GM18868 (cell line): ENCODE results near the gene ZFAND3.
"Not testable (repeated sequence)": the region's sequence is repeated elsewhere in the genome, so short reads cannot be mapped to it uniquely, and the experiment has no call there.

ENCODE experiments used
- ATAC-seq: cut with Tn5 transposase; IDR thresholded peaks from one replicate; pipeline ENCODE4 v1.9.1; 2021; ENCODE audit warnings: mild to moderate bottlenecking, moderate library complexity; ENCODE audit not compliant: unreplicated experiment

Gene ZFAND3

DNA sequence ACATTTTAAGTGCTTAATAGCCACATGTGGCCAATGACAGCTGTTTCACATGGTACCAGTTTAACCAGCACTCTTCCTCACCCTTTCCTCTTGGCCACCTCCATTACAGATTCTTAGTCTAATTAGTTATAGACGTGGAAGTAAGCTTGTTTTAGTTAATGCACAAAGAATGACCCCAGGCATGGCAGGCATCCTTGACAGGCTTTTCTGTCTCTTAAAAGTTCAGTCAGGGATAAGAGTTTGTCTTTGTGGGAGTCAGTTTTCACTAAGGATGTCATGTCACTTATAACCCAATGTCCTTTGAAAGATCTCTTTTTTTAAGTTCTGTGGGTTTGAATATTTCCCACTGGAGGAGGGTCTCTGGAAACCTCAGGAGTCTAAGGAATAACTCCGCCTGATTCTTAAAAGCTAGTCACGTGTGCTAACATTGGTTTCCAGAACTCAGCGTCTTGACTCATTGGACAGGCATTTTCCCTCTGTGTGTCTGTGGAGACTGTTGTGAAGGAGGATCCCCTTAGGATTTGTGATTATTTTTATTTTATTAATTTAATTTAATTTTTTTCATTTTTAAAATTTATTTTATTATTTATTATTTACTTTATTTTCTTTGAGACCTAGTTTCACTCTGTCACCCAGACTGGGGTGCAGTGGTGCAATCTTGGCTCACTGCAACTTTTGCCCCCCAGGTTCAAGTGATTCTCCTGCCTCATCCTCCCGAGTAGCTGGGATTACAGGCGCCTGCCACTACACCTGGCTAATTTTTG, 171.4 kb downstream of the ZFAND3 start:
- no peak for ATAC-seq

DNA sequence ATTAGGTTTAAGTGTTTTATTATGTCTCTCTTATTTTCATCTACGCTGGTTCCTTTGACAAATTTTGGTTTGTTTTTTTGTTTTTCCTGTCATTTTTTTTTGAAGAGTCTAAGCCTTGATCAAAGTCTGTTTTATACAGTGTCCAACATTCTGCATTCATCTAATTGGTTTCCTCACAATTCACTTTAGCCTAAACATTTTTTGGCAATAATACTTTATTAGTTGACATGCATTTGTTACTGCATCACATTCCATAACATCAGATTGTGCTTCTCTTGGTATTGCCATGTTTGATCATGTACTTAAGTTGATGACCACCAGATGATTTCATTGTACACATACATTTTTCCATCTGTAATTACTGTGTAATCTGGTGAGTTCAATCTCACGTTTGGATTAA, 173.2 kb downstream of the ZFAND3 start:
- no peak for ATAC-seq

- ATAC-seq = not testable (repeated sequence)
Observed at GRCh38 chr6:37993194-37993593, 173.7 kb downstream of the ZFAND3 start.

- no peak for ATAC-seq
Observed at GRCh38 chr6:37993596-37993995, 174.1 kb downstream of the ZFAND3 start.

GRCh38 chr6:37994223-37994622, 174.7 kb downstream of the ZFAND3 start:
- no peak for ATAC-seq

- ATAC-seq = no peak
Observed at GRCh38 chr6:37998366-37998765, 178.8 kb downstream of the ZFAND3 start.

GRCh38 chr6:38001386-38001785, 181.9 kb downstream of the ZFAND3 start:
- no peak for ATAC-seq

- no peak for ATAC-seq
Observed at GRCh38 chr6:38004908-38005307, 185.4 kb downstream of the ZFAND3 start.

DNA sequence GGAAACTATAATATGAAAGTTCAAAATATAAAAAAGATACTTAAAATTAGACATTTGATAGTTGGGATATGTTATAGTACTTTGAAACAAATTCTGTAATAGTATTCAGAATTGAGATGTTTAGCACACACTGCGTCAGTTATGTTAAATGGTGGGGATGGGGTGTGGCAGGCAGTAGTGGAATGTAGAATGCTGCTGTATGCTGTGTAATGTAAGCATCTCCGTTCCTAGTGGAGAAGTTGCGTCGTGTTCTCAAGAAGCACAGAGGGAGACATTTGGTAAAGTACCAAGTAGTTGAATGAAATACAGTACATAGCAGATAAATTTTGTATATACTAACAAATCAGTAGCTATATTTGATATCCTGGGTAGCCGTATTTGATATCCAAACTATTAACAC, 192.4 kb downstream of the ZFAND3 start:
- ATAC-seq = no peak

DNA sequence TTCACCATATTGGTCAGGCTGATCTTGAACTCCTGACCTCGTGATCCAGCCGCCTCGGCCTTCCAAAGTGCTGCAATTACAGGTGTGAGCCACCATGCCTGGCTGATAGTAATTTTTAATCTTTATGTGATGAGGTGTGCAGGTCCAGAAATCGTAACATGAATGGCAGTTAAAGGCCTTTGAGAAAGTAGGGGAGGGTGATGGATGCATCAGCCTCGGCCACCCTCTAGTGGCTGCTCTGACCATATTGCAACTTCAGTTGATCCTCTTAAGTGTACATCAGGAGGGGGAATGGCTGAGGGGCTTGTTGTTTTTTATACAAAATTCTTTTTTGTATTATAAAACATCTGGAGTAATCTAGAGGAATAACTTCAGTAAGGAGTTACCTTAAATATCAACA, 193.0 kb downstream of the ZFAND3 start:
- no peak for ATAC-seq

DNA sequence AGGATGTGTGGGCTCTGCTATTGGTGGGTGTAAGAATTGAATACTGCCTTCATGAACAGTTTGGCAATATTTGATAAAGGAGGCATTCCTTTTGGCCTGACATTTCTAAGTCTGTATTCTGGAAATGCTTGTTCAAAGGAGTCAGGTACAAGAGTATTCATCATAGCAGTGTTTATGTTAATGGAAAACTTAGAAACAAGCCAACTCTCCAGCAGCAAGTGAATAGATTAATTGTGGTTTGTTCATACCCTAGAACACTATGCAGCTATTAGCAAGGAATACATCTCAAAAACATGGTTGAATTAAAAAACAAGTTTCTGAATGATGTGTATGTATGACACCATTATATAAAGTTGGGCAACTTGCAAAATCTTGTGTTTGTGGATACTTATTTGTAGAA, 195.8 kb downstream of the ZFAND3 start:
- ATAC-seq = no peak

DNA sequence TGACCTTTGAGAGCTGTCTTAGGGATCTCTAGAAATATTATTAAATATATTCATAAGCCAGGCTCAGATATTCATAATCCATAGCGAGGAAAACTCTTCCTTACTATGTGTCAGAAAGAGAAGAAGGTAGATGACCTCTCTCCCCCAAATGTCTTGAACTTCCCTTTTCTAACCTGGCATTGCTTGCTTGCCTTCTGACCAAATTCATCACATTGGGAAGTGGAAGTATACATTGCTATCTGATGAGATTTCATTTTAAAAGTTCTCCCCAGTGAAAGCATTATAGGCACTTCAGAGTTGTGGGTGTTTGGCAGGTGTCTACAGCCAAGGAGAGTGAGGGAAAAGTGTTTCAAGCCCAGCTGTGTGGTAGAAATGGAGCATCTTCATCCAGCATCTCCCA, 197.3 kb downstream of the ZFAND3 start:
- no peak for ATAC-seq

GRCh38 chr6:38018755-38019165, 199.2 kb downstream of the ZFAND3 start:
- ATAC-seq = no peak

DNA sequence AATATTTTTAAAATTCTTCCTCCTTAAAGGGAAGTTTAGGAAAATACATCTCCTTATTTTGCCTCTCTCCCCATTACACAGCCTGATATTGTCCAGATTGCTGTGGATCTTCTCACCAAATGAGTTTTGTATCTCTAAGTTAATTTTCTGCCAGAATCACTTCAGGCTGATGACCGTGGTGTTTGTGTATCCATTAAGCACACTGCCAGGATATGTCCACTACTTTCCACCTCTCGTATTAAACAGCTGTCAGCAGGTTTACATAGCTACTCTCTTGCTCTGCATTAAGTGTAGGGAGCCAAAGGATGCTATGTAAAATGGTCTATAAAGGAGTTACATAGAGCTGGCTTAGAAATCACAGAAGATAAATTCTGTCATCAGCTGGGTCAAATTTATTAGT, 201.1 kb downstream of the ZFAND3 start:
- no peak for ATAC-seq

DNA sequence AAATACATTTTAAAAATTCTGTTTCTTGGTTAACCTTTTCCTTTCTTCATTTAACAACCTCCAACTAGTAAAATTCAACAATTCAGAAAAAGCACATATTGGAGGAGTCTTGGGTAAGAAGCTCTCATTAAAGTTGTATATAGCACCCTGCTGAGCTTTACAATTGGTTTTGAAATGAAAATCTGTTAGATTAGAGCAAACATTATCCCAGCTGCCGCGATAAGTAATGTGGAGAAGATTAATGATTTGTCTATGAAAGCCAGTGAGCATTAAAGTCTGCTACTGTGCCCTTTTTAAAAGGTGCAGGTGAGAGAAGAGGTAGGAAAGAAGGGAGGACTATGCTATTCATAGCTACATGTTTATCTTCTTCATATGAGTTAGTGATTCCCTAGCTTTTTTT, 201.5 kb downstream of the ZFAND3 start:
- ATAC-seq = no peak

DNA sequence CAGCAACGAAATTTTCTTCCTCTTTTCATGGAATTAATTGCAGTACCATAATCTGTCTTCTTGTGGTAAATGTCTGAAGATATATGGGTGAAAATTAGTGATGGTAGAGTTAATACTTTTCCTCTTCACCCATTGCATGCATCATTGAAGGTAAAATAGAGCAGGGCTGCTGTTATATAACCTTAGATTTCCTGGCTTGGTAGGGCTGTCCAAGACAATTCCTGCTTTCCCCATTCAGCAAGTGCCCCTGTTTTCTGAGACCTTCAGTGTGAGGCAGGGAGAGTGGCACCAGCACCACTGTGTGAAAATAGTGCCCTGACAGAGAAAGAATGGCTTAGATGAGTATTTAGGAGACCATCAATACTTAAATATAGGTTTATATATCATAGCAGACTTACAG, 202.0 kb downstream of the ZFAND3 start:
- ATAC-seq = no peak

GRCh38 chr6:38022688-38023087, 203.2 kb downstream of the ZFAND3 start:
- ATAC-seq = no peak

GRCh38 chr6:38024908-38025307, 205.4 kb downstream of the ZFAND3 start:
- no peak for ATAC-seq

DNA sequence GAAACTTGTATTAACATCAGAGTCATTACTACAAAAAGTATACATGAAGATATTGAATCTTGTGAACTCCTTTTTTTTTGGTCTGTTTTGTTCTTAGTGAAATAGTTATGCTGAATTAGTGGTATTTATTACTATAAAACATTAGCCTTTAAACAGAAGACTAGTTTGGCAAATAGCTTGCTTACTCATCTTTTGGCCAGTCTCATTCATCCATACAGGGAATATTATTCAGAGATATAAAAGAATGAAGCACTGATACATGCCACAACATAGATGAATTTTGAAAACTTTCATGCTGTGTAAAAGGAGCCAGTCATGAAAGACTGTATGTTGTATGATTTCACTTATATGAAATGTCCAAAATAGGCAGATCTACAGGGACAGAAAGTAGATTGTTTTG, 205.9 kb downstream of the ZFAND3 start:
- no peak for ATAC-seq

GRCh38 chr6:38027685-38028373, 208.3 kb downstream of the ZFAND3 start:
- no peak for ATAC-seq

DNA sequence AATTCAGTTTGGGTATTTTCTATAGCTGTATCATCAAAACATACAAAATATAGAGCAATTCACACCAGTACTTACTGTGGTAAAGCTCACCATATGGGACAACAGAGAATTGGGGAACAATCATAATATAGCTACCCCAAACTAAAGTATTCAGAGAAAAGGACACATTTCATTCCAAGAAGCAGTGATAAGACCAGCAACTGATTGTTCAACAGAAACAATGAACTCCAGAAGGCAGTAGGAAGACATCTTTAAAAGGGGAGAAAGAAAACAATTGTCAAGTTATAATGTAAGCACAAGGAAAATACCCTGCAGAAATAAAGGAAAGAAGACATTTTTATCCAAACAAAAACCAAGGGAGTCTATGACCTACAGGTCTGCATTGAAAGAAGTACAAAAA, 210.9 kb downstream of the ZFAND3 start:
- no peak for ATAC-seq

DNA sequence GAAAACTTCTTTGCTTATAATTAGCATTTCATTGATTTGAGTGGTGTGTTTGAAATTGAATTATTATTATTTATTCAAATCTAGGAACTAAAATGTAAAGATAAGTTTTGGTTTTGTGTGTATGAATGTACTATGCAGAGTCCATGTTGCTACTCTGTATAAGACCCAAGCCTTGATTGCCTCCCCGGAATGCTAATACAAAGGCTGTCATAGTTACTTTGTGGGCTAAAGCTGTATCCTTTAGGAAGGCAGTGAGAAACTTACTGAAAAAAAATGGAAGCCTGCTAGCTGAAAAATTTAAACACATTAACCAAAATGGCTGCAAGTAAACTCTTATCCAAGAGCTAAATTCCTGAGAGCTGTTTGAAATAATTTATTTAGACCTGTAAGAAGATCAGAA, 213.3 kb downstream of the ZFAND3 start:
- no peak for ATAC-seq
